Type B pancreatic cell (in vitro differentiated cells): ENCODE results near the gene ZNF280A. TPM values are rescaled to one million over a fixed set of nuclear protein-coding genes. Genes with fewer than 3 reads are reported as not detected.

Experiments
- DNase-seq: peaks from one replicate; pipeline ENCODE4 v3.0.0; 2021; ENCODE audit warnings: mixed read lengths; ENCODE audit not compliant: unreplicated experiment; ENCODE audit errors: extremely low spot score
- H3K27ac Mint-ChIP-seq: 2 replicates; pipeline ENCODE4 v1.8.0; 2021; ENCODE audit warnings: mild to moderate bottlenecking, mixed read lengths
- H3K27me3 Mint-ChIP-seq: 2 replicates; pipeline ENCODE4 v1.8.0; 2021; ENCODE audit warnings: mixed read lengths
- H3K36me3 Mint-ChIP-seq: 2 replicates; pipeline ENCODE4 v1.8.0; 2021; ENCODE audit warnings: mixed read lengths
- H3K4me1 Mint-ChIP-seq: one replicate; pipeline ENCODE4 v1.8.0; 2021; ENCODE audit warnings: mixed read lengths; ENCODE audit not compliant: unreplicated experiment
- H3K4me3 Mint-ChIP-seq: 2 replicates; pipeline ENCODE4 v1.8.0; 2021; ENCODE audit warnings: mild to moderate bottlenecking, mixed read lengths
- H3K9me3 Mint-ChIP-seq: 2 replicates; pipeline ENCODE4 v1.8.0; 2021; ENCODE audit warnings: mixed read lengths
- total RNA-seq: library from RNA; stranded (reverse); gene quantifications from 2 replicates; pipeline ENCODE4 v1.2.1, GENCODE V29; 2021; ENCODE audit warnings: low replicate concordance
- TF ChIP-seq, protein P1 (sequence below): fragments of 200-600 bp; sonication (generic); conservative IDR thresholded peaks from 2 replicates; pipeline ENCODE4 v1.5.0; 2021; ENCODE audit warnings: antibody characterized with exemption, mild to moderate bottlenecking

ZNF280A gene
- total RNA-seq, 1 donor from 2014 or later, result not detected

DNA sequence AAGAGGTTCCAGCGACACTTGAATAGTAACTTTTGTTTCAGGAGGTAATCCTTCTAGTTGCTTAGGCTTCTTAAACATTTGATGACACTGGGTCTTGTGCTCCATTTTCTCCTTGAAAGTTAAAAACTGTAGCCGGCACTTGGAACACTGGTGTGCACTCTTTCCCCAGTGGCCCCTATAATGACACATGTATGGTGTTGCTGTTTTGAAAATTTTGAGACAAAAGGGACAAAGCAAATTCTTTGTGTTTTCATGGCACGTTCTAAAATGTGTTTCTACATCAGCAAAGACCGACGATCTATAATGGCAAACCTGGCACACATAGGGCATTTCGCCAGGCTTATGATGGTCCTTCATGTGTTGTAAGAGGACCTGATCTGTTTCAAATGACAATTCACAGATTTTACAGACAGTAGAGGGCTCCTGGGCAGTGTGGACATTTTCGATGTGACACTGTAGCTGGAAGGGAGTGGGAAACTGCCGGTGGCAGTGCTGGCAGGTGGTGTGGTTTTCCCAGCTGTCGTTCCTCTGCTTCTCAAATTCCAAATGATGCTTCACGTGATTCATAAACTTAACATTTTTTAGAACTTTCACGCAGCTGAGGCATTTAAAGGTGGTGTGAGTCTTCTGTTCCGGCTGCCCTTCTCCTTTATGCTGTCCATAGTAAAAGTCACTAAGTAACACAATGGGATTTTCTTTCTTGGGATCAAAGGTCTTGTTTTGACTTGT is 32.0 kb downstream of the ZNF280A start:
- Mint-ChIP-seq H3K4me3 (no peak overlapping the region), H3K27ac (no peak overlapping the region), H3K27me3 (no peaks in the 10 kb centered on the region), H3K9me3 (no peaks in the 10 kb centered on the region), H3K4me1 (no peaks in the 10 kb centered on the region), H3K36me3 (peaks cover 19% of the 10 kb centered on the region)
- TF ChIP-seq, protein P1, sequence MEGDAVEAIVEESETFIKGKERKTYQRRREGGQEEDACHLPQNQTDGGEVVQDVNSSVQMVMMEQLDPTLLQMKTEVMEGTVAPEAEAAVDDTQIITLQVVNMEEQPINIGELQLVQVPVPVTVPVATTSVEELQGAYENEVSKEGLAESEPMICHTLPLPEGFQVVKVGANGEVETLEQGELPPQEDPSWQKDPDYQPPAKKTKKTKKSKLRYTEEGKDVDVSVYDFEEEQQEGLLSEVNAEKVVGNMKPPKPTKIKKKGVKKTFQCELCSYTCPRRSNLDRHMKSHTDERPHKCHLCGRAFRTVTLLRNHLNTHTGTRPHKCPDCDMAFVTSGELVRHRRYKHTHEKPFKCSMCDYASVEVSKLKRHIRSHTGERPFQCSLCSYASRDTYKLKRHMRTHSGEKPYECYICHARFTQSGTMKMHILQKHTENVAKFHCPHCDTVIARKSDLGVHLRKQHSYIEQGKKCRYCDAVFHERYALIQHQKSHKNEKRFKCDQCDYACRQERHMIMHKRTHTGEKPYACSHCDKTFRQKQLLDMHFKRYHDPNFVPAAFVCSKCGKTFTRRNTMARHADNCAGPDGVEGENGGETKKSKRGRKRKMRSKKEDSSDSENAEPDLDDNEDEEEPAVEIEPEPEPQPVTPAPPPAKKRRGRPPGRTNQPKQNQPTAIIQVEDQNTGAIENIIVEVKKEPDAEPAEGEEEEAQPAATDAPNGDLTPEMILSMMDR, result no peak
- DNase-seq, result no peak

DNA sequence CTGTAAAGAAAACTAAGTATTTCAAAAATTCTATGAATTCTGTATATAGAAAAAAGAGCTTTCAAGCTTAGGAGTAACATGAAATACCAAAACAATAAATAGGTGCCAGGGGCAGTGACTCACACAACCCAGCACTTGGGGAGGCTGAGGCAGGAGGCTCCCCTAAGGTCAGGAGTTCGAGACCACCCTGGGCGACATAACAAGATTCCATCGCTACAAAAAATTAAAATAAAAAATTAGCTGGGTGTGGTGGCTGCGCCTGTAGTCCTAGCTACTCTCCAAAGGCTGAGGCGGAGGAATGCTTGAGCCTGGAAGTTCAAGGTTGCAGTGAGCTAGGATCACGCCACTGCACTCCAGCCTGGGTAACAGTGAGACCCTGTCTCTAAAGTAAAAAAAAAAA is 33.0 kb downstream of the ZNF280A start:
- H3K4me3 Mint-ChIP-seq, result no peak overlapping the region
- no peaks in the 10 kb centered on the region for H3K27me3 Mint-ChIP-seq
- DNase-seq, result no peak
- H3K27ac Mint-ChIP-seq, result no peak overlapping the region
- H3K36me3 Mint-ChIP-seq, result peaks cover 19% of the 10 kb centered on the region
- TF ChIP-seq, protein P1, result no peak
- no peaks in the 10 kb centered on the region for H3K9me3 Mint-ChIP-seq
- H3K4me1 Mint-ChIP-seq, result no peaks in the 10 kb centered on the region

DNA sequence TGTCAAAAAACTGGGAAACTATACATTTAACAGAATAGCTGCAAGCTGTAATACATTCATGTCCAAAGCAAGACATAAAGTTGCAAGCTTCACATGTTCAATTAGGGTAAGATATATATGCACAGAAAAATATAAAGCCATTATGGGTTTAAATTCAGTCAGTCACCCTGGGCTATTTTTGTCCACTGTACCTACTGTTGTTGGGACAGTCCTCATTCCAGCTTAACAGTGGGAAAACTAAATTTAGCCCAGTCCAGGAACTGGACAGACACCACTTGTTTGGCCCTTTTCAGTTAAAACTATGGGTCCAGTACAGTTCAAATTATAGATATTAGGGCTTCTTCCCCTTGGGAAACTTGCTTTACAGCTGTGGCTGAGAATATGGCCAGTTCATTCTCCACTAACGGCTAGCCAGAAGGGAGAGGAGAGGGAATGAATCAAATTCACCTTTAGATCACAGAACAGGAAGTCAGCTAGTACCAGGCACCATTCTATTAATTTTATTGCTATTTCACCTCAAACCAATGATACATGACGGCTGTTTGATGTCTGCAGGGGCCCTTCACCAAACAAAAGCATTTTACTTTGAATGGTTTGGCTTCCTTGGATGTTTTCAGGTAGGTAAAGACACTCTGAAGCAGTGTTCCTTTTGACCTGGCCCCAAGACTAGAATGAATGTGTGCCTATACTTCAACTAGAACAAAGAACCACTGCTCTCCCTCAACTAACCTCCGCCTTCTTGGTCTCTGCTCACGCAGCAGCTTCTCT is 33.8 kb downstream of the ZNF280A start:
- Mint-ChIP-seq H3K4me1 (no peaks in the 10 kb centered on the region), H3K36me3 (peaks cover 19% of the 10 kb centered on the region), H3K27ac (no peak overlapping the region), H3K9me3 (no peaks in the 10 kb centered on the region), H3K27me3 (no peaks in the 10 kb centered on the region), H3K4me3 (no peak overlapping the region)
- TF ChIP-seq, protein P1, result no peak
- no peak for DNase-seq

DNA sequence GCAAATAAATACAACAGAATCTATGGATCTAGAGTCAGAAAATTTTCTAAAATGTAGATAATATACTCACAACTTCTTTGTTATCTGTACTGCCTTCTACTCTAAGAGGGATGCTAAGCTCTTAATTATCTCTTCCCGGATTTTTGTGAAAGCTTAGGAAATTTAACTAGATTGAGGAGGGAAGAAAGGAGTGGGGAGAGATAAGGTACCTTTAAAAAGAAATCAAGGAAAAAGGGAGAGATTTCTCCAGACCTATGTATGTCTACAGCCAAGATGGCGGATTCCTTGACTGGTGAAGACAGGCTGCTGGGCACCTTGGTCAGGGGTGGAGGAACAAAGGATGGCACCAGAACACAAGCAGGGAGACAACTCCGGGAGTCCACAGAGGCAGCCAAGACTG is 34.5 kb downstream of the ZNF280A start:
- Mint-ChIP-seq H3K4me3 (no peak overlapping the region), H3K27me3 (no peaks in the 10 kb centered on the region), H3K36me3 (peaks cover 14% of the 10 kb centered on the region), H3K27ac (no peak overlapping the region), H3K9me3 (no peaks in the 10 kb centered on the region), H3K4me1 (no peaks in the 10 kb centered on the region)
- DNase-seq, result no peak
- TF ChIP-seq, protein P1, result no peak

DNA sequence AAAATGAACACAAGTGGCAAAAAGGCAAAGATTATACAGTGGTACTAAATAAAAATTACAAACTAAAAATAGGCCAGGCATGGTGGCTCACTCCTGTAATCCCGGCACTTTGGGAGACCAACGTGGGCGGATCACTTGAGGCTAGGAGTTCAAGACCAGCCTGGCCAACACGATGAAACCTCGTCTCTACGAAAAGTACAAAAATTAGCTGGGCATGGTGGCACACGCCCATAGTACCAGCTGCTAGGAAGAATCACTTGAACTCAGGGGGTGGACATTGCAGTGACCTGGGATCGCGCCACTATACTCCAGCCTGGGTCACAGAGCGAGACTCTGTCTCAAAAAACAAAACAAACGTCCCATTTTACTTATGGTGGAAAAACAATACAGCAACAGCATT is 36.0 kb downstream of the ZNF280A start:
- Mint-ChIP-seq H3K4me3 (no peak overlapping the region), H3K36me3 (peaks cover 14% of the 10 kb centered on the region), H3K9me3 (no peaks in the 10 kb centered on the region), H3K27ac (no peak overlapping the region), H3K27me3 (no peaks in the 10 kb centered on the region), H3K4me1 (no peaks in the 10 kb centered on the region)
- TF ChIP-seq, protein P1, result no peak
- DNase-seq, result no peak
